HG03103 (cell line): ENCODE measurements around the gene KAT6B.
"Not testable (repeated sequence)": the region's sequence is repeated elsewhere in the genome, so short reads cannot be mapped to it uniquely, and the experiment has no call there.

Experiments used
- ATAC-seq: cut with Tn5 transposase; IDR thresholded peaks from one replicate; pipeline ENCODE4 v1.9.1; 2021; ENCODE audit warnings: low read depth; ENCODE audit not compliant: unreplicated experiment

KAT6B gene

DNA sequence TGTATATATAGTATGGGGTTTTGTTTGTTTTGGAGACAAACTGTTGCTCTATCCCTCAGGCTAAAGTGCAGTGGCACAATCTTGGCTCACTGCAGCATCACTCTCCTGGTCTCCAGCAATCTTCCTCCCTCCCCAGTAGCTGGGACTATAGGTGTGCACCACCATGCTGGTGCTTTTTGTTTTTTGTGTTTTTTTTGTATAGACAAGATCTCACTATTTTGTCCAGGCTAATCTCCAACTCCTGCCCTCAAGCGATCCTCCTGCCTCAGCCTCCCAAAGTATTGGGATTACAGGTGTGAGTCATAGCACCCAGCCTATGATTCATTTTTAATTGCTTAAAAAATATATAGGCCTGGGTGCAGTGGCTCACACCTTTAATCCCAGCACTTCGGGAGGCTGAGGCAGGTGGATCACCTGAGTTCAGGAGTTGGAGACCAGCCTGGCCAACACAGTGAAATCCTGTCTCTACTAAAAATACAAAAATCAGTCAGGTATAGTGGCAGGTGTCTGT lies 229.6 kb downstream of the KAT6B start:
- ATAC-seq: not testable (repeated sequence)

DNA sequence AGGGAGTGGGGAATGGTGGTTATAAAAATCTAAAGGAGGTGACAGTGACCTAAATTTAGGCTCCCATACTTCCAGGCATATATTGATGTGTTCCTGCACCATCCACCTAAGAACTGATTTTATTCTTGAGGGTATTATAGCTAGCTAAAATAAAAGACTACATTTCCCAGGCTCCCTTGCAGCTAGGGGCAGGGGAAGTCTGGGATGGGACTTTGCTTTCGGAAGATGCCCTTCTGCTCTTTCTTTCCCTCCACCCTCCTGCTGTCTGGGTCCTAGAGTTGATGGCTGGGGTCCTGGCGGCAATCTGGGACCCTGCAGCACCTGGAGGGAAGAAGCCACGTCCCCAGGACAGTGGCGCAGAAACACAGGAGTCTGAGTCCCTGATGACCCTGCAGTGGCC lies 231.3 kb downstream of the KAT6B start:
- no peak for ATAC-seq

- no peak for ATAC-seq
Observed at GRCh38 chr10:75058161-75058560, 231.8 kb downstream of the KAT6B start.

GRCh38 chr10:75061709-75062505 lies 235.5 kb downstream of the KAT6B start:
- ATAC-seq: no peak

DNA sequence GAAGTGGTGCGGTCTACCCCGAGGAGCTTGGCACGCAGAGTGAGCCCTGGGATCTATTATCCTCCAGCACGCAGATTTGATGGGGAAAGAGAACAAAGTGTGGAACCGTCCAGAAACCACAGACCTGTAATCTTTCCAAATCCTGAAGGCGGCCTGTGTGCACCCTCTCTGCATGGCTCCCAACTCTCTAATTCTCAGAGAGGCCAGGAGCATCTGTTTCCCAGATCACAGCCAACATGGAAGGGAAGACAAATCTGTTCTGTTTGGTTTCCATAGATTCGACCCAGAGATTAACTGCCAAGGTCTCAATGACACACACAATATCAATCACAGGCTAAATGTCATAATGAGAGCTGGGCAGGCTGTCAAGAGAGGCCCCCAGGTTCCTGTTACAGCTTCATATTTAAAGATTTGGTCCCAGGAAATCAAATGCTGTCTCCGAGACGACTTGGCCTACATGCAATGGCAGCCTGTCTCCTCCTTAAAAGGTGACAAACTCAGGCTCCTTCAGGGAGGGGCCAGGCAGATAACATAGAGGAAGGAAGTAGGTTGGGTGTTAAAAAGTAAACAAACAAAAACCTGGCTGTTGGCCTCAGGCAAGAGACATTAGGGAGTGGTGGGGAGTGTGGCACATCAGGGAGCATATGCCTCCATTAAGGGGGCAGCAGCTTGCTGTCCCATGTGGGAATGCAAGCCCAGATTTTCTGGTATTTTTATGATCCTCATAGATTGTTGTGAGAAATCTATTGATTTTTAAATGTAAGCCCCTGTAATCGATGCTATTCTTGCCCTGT lies 236.3 kb downstream of the KAT6B start:
- no peak for ATAC-seq

DNA sequence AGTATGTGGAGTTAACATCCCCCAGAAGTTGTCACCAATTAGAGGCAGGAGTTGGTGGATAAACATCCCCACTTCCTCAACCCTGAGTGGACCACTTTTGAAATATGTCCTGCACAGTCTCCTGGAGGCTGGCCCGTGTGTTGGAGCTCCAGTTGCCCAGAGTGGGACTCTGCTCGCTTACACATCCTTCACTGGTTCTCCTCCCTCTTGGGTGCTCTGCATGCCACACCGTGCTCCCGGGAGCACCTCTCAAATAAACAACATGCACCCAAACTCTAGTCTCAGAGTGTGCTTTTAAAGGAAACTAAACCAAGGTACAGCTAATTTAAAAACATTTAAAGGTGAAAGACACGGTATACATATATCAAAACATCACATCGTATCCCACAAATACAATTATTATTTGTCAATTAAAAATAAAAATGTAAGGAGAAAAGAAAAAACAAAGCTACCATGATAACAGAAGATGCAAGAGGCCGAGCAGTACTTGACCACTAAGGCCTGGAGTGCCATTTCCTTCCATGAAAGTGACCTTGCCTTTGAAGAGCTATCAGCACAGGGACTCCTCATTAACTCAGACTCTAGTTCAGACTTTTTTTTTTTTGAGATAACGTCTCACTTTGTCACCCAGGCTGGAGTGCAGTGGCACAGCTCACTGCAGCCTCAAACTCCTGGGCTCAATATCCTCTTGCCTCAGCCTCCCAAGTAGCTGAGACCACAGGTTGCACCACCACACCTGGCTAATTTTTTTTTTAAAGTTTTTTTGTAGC lies 237.2 kb downstream of the KAT6B start:
- no peak for ATAC-seq

- ATAC-seq: no peak
Observed at GRCh38 chr10:75065076-75065475, 238.7 kb downstream of the KAT6B start.

DNA sequence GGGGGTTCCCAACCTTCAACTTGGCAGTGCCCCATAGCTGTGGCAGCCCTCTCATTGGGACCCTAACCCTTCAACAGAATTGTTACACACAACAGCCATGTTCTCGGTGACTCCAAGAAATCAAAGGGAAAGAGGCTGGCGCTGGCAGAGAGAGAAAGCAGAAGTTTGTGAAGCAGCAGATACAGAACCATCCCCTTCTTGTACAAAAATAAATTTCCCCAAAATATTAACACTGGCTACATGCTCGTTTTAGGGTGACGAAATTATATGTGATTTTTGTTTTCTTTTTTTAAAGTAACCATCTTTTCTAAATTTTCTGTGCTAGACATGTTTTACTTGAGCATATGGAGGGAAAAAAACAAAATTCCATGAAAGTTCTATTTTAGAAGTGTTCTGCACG lies 239.9 kb downstream of the KAT6B start:
- ATAC-seq: no peak

DNA sequence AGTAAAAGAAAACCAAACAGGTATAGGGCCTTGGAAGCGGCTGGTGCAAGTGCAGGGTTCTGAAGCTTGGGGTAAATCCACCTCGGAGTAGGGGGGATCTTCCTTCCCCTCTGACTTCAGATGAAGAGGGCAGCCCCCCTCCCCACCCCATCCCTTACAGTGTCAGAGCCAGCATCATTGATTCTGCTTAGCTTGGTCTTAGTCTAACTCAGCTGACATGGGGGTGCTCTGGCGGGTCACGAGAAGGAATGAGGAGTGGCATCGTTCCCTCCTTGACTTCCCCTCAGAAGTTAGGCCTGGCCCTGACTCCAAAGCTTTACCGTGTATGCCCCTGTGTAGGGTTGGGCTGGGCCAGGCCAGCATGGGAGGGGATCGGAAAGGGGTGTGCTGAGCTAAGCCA lies 240.9 kb downstream of the KAT6B start:
- no peak for ATAC-seq

DNA sequence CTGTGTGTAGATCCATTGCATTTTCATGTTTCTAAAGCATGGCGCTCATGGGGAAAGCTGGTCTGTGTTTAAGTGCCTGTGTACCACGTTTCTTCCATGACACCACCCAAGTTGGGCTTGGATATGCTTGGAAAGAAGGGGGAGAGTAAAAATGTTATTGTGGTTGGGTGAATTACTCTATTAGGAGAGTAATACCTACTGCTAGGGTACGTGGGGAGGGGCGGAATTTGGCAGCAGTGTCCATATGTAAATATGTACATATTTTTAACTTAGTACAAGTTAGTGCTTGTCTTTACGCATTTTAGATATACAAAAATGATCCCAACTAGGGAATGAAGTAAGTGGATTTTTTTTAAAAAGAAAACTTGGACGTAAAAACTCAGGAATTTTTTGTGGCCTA lies 242.1 kb downstream of the KAT6B start:
- ATAC-seq: no peak

DNA sequence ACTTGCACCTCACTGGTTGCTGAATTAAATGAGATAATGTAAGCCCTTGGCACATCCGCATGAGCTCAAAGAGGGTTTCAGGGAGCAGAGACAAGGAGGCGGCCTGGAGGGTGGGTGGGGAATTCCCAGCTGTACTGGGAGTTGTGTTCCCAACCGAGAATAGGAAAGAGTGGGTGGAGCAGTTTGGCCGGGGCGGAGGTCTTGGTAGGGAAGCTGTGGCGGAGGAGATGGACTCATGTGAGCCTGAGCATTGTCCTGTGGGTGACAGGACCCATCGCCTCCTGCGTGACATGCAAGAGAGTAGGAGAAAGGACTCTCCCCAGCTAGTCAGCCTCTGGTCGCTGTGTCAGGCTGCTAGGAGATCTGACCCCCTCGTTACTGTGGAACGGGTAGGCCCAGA lies 244.1 kb downstream of the KAT6B start:
- no peak for ATAC-seq

- ATAC-seq: no peak
Observed at GRCh38 chr10:75070961-75071428, 244.6 kb downstream of the KAT6B start.

- ATAC-seq: no peak
Observed at GRCh38 chr10:75071756-75072155, 245.4 kb downstream of the KAT6B start.

DNA sequence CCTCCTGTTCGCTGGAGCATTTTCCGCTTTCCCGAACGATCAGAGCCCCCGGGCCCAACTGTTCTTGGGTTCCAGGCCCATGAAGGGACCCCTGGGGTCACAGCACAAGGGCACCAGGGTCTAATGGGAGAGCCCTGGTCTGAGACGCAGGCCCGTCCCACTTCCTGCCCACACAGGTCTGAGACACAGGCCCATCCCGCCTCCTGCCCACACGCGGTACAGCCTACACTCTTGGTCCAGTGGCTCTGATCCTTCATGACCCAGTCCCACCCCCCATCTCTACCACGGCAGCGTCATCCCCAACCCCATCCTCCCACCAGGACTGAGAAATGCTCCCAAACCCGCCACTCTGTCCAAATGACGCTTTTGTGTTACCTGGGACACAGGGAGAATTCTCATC lies 246.3 kb downstream of the KAT6B start:
- no peak for ATAC-seq

GRCh38 chr10:75073442-75073841 lies 247.0 kb downstream of the KAT6B start:
- no peak for ATAC-seq

DNA sequence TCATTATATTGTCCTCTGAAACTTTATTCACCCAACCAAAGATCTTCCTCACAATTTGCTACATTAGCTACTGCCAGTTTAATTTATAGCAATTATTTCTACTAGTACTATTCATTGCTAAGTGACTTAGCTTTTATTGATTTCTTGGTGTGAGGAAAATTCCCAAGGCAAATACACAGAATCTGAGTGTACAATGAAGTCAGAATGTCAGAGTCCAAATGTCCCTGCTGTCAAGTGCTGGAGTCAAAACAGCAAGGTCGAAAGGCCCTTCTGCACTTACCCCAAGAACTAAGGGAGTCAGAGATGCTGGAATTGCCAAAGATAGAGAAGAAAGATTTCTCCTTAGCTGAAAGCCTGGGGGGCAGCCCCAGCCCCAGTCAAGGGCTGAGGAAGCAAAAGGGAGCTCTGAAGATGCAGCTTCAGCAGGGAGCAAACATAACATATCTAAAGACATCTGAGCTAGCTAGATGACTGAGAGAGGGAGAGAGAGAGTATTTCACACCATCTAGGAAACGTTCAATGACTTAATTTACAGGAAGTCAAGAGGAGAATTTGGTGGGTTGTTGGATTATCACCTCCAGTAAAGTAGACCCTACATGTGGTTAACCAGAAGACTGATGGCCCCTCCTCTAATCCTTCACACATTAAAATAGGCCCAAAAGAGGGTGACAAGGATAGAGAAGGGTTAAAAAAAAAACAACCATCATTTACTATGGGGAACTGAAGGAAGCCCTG lies 248.5 kb downstream of the KAT6B start:
- ATAC-seq: no peak

DNA sequence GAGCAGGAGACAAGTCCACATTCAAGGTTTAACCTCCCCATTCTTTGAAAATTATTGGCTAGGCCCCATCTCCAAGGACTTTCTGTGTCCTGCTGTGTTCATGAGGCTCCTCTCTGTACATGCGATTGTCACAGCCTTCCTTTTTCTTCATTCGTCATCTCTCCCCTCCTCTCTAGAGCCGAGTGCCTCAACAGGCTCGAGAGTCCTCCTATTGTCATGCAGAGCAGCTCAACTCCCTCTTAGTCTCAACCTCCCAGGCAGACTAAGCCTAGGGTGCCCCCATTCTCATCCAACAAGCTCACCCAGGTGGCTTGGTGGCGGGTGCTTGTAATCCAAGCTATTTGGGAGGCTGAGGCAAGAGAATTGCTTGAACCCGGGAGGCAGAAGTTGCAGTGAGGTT lies 249.9 kb downstream of the KAT6B start:
- ATAC-seq: no peak

DNA sequence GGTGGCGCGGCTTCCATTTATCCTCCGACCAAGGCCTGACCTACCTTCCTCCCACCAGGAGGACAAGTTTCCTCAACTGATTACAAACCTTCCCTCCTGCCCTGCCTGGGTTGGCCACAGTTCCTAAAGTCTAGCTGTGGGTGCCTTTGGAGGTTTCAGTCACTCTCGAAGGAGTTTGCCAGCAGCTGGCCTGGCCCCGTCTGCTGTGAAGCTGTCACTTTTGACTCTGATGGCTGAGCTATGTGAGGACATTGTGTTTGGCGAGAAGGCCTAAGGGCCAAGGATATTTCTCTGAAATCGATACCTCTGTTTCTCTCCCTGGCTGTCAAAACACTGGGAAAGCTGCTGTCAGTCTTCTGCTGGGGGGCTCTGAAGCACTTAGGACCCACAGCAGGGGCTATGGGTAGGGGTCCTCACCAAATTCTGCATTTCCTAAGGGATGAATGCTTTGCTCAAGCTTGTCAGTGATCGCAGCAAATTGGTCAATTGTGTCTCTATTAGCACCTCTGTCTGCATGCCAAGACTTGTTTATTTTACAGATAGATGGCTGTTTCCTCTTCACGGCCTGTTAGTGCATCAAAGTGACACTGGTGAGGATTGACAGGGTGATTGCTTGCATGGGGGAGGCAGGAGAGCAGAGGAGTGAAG lies 253.2 kb downstream of the KAT6B start:
- ATAC-seq: no peak

DNA sequence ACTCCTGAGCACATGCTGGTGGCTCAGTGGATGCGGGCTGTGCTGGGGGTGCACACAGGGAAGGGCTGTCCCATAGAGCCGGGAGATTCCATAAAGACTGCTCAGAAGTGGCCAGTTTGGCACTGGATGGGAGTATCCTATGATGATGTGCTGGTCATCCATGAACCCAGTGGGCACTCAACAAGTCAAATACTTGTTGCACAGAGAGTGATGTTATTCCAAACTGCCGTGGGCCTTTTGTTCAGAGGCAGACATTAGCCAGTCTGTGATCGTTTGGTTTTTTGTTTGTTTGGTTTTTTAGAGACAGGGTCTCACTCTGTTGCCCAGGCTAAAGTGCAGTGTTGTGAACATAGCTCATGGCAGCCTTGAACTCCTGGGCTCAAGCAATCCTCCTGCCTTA lies 254.2 kb downstream of the KAT6B start:
- ATAC-seq: no peak

- no peak for ATAC-seq
Observed at GRCh38 chr10:75081379-75081778, 255.0 kb downstream of the KAT6B start.
